Caco-2 (cell line): ENCODE measurements around the gene PHF1. TPM values are rescaled to one million over a fixed set of nuclear protein-coding genes. Genes with fewer than 3 reads are reported as not detected.
"Not testable (repeated sequence)": the region's sequence is repeated elsewhere in the genome, so short reads cannot be mapped to it uniquely, and the experiment has no call there.

Source experiments
- Bru-seq: library from RNA; stranded (reverse); fragments of 400-500 nt; gene quantifications from one replicate; lab custom pipeline; 2021; lab: Mats Ljungman, UMichigan
- BruChase-seq, 2 experiments: library from RNA; stranded (reverse); fragments of 400-500 nt; gene quantifications; one replicate each; lab custom pipeline; 2021; lab: Mats Ljungman, UMichigan
- BruUV-seq: library from RNA; stranded (reverse); fragments of 400-500 nt; replicated peaks from 2 replicates; lab custom pipeline; 2021; lab: Mats Ljungman, UMichigan
- CTCF ChIA-PET: fragments of 300-600 bp; sonication (Branson Sonifier 250); formaldehyde crosslinking; loops from one replicate; lab custom pipeline; 2022; ENCODE audit warnings: antibody characterized with exemption; lab: Charles Lee
- POLR2A ChIA-PET: fragments of 300-600 bp; sonication (Branson Sonifier 250); formaldehyde crosslinking; loops from one replicate; lab custom pipeline; 2022; ENCODE audit warnings: antibody characterized with exemption; lab: Charles Lee
- DNase-seq, 2 experiments: peaks; one replicate each; pipeline versions ENCODE4 v3.0.0 to v3.0.0-alpha.2; 2020 to 2022
- H3K27me3 ChIP-seq: replicated peaks from 2 replicates; pipeline ENCODE4 v1.6.0; 2011; ENCODE audit warnings: low read length; ENCODE audit not compliant: control insufficient read depth, insufficient read depth
- H3K36me3 ChIP-seq: 2 replicates; pipeline ENCODE4 v1.5.1; 2011; ENCODE audit warnings: low read length; ENCODE audit not compliant: control insufficient read depth, insufficient read depth
- H3K4me1 ChIP-seq: fragments of 250-450 bp; sonication (Bioruptor Pico); 2 replicates; pipeline ENCODE4 v1.5.1; 2020; ENCODE audit warnings: mild to moderate bottlenecking
- H3K4me3 ChIP-seq: 2 replicates; pipeline ENCODE4 v1.5.1; 2011; ENCODE audit warnings: low read depth, mild to moderate bottlenecking, control low read depth, low read length
- H3K9me3 ChIP-seq: fragments of 250-450 bp; sonication (Bioruptor Pico); 2 replicates; pipeline ENCODE4 v1.5.1; 2020; ENCODE audit warnings: mild to moderate bottlenecking, moderate library complexity
- H3K27ac Mint-ChIP-seq: one replicate; pipeline ENCODE4 v1.8.0; 2022; ENCODE audit warnings: mixed read lengths; ENCODE audit not compliant: unreplicated experiment
- H3K27me3 Mint-ChIP-seq: one replicate; pipeline ENCODE4 v1.8.0; 2022; ENCODE audit warnings: mixed read lengths; ENCODE audit not compliant: insufficient read depth, unreplicated experiment
- H3K36me3 Mint-ChIP-seq: one replicate; pipeline ENCODE4 v1.8.0; 2022; ENCODE audit warnings: mild to moderate bottlenecking, mixed read lengths; ENCODE audit not compliant: insufficient read depth, unreplicated experiment
- H3K4me1 Mint-ChIP-seq: one replicate; pipeline ENCODE4 v1.8.0; 2022; ENCODE audit warnings: low read depth, mixed read lengths; ENCODE audit not compliant: unreplicated experiment
- H3K4me3 Mint-ChIP-seq: one replicate; pipeline ENCODE4 v1.8.0; 2022; ENCODE audit warnings: mild to moderate bottlenecking, moderate library complexity, mixed read lengths; ENCODE audit not compliant: unreplicated experiment
- H3K9me3 Mint-ChIP-seq: one replicate; pipeline ENCODE4 v1.8.0; 2022; ENCODE audit warnings: mixed read lengths; ENCODE audit not compliant: unreplicated experiment
- intact Hi-C: fragments of 100-400 bp; cut with micrococcal nuclease; formaldehyde crosslinking; loops from one replicate; pipeline ENCODE4 v1.10.0; 2022; ENCODE audit not compliant: unreplicated experiment
- long read RNA-seq: library from polyadenylated mRNA; stranded (forward); transcript quantifications from one replicate; pipeline ENCODE4 v2.0.0, GENCODE V29; 2022
- total RNA-seq: library from RNA; stranded (reverse); gene quantifications from 2 replicates; pipeline ENCODE4 v1.2.3, GENCODE V29; 2022
- TF ChIP-seq, protein P1 (sequence below), 2 experiments: fragments of 200-600 bp in 1 of 2; IDR thresholded peaks; 1 replicate in 1 of 2; 2 replicates in 1 of 2; pipeline versions ENCODE4 v1.5.1 to v1.8.0; 2011 to 2022; ENCODE audit warnings: antibody characterized with exemption in 1 of 2, control low read depth in 1 of 2, inconsistent platforms in 1 of 2, low read depth in 1 of 2, low read length in 1 of 2, mild to moderate bottlenecking in 1 of 2, moderate library complexity in 1 of 2; ENCODE audit not compliant: insufficient read depth in 1 of 2, severe bottlenecking in 1 of 2, unreplicated experiment in 1 of 2

The PHF1 gene
- total RNA-seq (23.6 and 26.4 TPM in 2 replicates), Bru-seq, nascent RNA (percentile 56 among the genes with signal in this experiment), BruChase-seq, experiment 1, labeled RNA remaining after a 2-hour chase (percentile 73 among the genes with signal in this experiment), BruChase-seq, experiment 2, labeled RNA remaining after a 6-hour chase (percentile 85 among the genes with signal in this experiment)
- long read RNA-seq, transcript PHF1-202 (15 exons, 2,330 nt), result major isoform, 6 of 18 reads
- long read RNA-seq, partial matches to known transcripts, result 5 of 18 reads
- long read RNA-seq, other reads (novel, unspliced or antisense), result 5 of 18 reads

DNA sequence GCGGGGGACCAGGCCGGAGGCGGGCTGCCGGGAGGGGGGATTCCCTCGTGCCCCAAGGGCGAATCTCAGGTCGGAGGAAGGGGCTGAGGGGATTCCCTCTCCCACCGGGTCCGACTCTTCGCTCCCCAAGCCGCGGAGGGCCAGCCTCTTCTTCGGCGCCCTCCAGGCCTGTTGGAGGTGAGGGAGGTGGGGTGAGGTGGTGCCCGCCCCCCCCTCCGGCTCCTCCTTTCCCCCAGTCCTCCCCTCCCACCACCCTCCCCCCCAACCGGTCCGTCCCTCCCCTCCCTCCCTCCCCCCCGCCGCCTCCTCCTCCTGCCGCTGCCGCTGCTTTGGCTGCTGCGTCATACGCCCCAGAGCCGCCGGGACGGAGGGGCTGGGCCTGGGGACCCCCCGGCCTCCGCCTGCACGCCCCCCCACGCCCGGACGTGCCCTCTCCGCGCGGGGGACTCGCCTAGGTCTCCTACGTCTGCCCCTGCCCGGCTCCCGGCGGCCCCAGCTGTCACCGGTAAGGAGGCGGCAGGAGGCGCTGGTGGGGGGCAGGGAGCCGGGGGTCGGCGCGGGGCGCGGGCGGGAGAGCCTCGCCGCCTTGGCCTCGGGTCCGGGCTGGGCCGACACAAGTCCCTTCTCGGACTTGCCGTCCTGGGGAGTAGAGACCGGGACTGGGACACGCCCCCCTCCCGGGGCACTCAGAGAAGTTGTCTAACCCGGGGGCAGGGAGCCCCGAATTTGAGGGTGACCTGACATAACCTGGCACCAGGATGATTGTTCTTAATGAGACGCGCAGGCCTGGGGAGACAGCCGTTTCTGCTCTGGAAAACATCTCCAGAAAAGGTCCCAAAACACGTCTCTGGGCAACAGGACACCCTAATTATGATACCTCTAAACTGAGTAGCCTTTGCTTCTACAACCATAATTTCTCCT, at the start of gene PHF1:
TSS of gene PHF1 (plus strand) at position 304 of the 921 bp plus-strand sequence. CDS start 1,250 bp downstream, outside the sequence.
- Mint-ChIP-seq H3K27me3 (no peaks in the 10 kb centered on the region), H3K9me3 (no peaks in the 10 kb centered on the region), H3K36me3 (peaks cover 79% of the 10 kb centered on the region), H3K4me3 (peak within 1 kb of the TSS; percentile 96), H3K27ac (peak within 1 kb of the TSS; percentile 99), H3K4me1 (peaks cover 13% of the 10 kb centered on the region)
- no peak for DNase-seq
- peak within 1 kb of the TSS; percentile 86 for H3K4me3 ChIP-seq
- intact Hi-C loops, result loop anchor here (1.0 kb wide), 4 partner anchors 7 to 88 kb away; partner anchors contain the start of genes CUTA and KIFC1
- H3K4me1 ChIP-seq, result peaks cover 18% of the 10 kb centered on the region
- H3K36me3 ChIP-seq, result peaks cover 4% of the 10 kb centered on the region
- BruUV-seq, result TSS peak; percentile 28
- H3K9me3 ChIP-seq, result no peaks in the 10 kb centered on the region
- TF ChIP-seq, protein P1, sequence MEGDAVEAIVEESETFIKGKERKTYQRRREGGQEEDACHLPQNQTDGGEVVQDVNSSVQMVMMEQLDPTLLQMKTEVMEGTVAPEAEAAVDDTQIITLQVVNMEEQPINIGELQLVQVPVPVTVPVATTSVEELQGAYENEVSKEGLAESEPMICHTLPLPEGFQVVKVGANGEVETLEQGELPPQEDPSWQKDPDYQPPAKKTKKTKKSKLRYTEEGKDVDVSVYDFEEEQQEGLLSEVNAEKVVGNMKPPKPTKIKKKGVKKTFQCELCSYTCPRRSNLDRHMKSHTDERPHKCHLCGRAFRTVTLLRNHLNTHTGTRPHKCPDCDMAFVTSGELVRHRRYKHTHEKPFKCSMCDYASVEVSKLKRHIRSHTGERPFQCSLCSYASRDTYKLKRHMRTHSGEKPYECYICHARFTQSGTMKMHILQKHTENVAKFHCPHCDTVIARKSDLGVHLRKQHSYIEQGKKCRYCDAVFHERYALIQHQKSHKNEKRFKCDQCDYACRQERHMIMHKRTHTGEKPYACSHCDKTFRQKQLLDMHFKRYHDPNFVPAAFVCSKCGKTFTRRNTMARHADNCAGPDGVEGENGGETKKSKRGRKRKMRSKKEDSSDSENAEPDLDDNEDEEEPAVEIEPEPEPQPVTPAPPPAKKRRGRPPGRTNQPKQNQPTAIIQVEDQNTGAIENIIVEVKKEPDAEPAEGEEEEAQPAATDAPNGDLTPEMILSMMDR (IDR thresholded peaks at IDR 0.05; ENCODE audit: insufficient read depth in 1 of 2, low read depth in 1 of 2, low read length in 1 of 2, severe bottlenecking in 1 of 2, unreplicated experiment in 1 of 2), result no peak
- ChIA-PET CTCF (interaction anchor here (0.6 to 1.8 kb wide), 5 partner anchors 15 to 210 kb away, joined by 3 to 16 read pairs (median 6); partner anchors contain the start of gene ITPR3), POLR2A (interaction anchor here (0.6 to 1.2 kb wide), 6 partner anchors 8 to 440 kb away, joined by 3 to 8 read pairs (median 4); partner anchors contain the start of gene ZBTB22)
- no peaks in the 10 kb centered on the region for H3K27me3 ChIP-seq

GRCh38 chr6:33363486-33363885, 47.3 kb upstream of the PHF1 start:
- H3K27me3 Mint-ChIP-seq, H3K27me3 ChIP-seq, DNase-seq, H3K36me3 Mint-ChIP-seq, CTCF ChIA-PET, H3K4me3 ChIP-seq, H3K9me3 Mint-ChIP-seq, H3K27ac Mint-ChIP-seq, intact Hi-C loops, H3K36me3 ChIP-seq, H3K9me3 ChIP-seq, POLR2A ChIA-PET, BruUV-seq, H3K4me3 Mint-ChIP-seq: not testable (repeated sequence)
- H3K4me1 ChIP-seq, result peaks cover 15% of the 10 kb centered on the region
- H3K4me1 Mint-ChIP-seq, result peaks cover 17% of the 10 kb centered on the region

DNA sequence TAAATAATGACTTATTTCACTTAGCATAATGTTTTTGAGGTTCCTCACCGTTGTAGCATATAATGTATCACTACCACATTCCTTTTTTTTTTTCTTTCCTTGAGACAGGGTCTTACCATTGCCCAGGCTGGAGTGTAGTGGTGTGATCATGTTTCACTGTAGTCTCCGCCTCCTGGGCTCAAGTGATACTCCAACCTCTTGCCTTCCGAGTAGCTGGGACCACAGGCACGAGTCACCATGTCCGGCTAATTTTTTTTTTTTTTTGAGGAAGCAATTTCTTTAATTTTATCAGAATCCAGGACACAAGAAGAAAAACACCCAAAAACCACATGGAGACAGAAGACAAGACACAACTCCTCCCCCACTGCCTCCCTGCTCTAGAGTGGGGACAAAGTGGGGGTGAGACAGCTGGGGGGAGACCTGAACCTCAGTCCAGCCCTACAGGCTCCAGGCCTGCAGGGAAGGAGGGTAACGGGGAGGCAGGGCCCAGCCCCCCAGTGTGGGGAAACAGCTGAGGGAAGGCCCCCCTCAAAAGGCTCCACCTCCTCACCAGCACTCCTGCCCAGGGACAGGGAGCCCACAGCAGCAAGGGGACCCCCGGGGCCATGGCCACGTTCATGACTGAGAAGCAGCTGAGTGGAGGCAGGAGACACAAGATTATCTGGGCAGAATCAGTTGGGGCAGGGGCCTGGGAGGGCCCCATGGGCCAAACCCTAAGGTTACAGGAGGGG, 46.2 kb upstream of the PHF1 start:
- DNase-seq, H3K4me3 ChIP-seq, H3K4me3 Mint-ChIP-seq, H3K36me3 Mint-ChIP-seq, H3K9me3 ChIP-seq, H3K27me3 ChIP-seq, H3K27ac Mint-ChIP-seq, BruUV-seq, H3K36me3 ChIP-seq, H3K9me3 Mint-ChIP-seq, H3K27me3 Mint-ChIP-seq, intact Hi-C loops: not testable (repeated sequence)
- H3K4me1 ChIP-seq, result peaks cover 15% of the 10 kb centered on the region
- POLR2A ChIA-PET, result interaction anchor here (0.6 to 0.7 kb wide), 2 partner anchors 41 to 45 kb away, joined by 3 read pairs; no protein-coding TSS in a partner anchor
- H3K4me1 Mint-ChIP-seq, result peaks cover 11% of the 10 kb centered on the region
- CTCF ChIA-PET, result interaction anchor here (0.6 kb wide), 2 partner anchors 21 to 40 kb away, joined by 3 read pairs; no protein-coding TSS in a partner anchor
